Sigmoid colon (tissue), 4 donors: ENCODE results near the gene TPRKB.

ENCODE experiments used
- CTCF ChIP-seq, 4 experiments: fragments of 450-650 bp in 3 of 4; fragments of 200-600 bp in 1 of 4; IDR thresholded peaks; one replicate each; pipeline ENCODE4 v1.5.1; 2016 to 2019; ENCODE audit warnings: antibody characterized with exemption in 4 of 4, mild to moderate bottlenecking in 3 of 4, moderate library complexity in 2 of 4
- EP300 ChIP-seq, 4 donors: sonication (generic); formaldehyde crosslinking; IDR thresholded peaks; one replicate each; pipeline ENCODE4 v1.6.1; 2017; ENCODE audit warnings: antibody characterized with exemption in 4 of 4
- POLR2A ChIP-seq, 2 donors: fragments of 450-650 bp; IDR thresholded peaks; one replicate each; pipeline ENCODE4 v1.6.1; 2016; ENCODE audit warnings: antibody characterized with exemption in 2 of 2, mild to moderate bottlenecking in 2 of 2, moderate library complexity in 2 of 2
- POLR2AphosphoS5 ChIP-seq, 4 donors: sonication (generic); formaldehyde crosslinking; IDR thresholded peaks; one replicate each; pipeline ENCODE4 v1.6.1; 2017; ENCODE audit warnings: antibody characterized with exemption in 4 of 4

- no peak for TF ChIP-seq EP300 (IDR thresholded peaks at IDR 0.05)
- TF ChIP-seq POLR2A (IDR thresholded peaks at IDR 0.05) = no peak
- no peak for TF ChIP-seq CTCF (IDR thresholded peaks at IDR 0.05)
- TF ChIP-seq POLR2AphosphoS5 (IDR thresholded peaks at IDR 0.05) = no peak
These were observed 23.1 kb downstream of the TPRKB start for GRCh38 chr2:73714091-73714490.
